GM06990 (cell line): Measurements from ENCODE around the gene SRRM4.

Source experiments
- DNase-seq: peaks from one replicate; pipeline ENCODE4 v3.0.0-alpha.2; 2011; ENCODE audit not compliant: insufficient read length; ENCODE audit errors: extremely low read depth
- H3K27me3 ChIP-seq: replicated peaks from 2 replicates; pipeline ENCODE4 v1.6.0; 2011; ENCODE audit warnings: low read length; ENCODE audit not compliant: control insufficient read depth, insufficient read depth
- H3K36me3 ChIP-seq: 2 replicates; pipeline ENCODE4 v1.5.1; 2011; ENCODE audit warnings: low read length; ENCODE audit not compliant: control insufficient read depth, insufficient read depth
- H3K4me3 ChIP-seq: replicated peaks from 2 replicates; pipeline ENCODE4 v1.5.1; 2011; ENCODE audit warnings: low read depth, mild to moderate bottlenecking, control low read depth, low read length
- TF ChIP-seq, protein P1 (sequence below): IDR thresholded peaks from 2 replicates; pipeline ENCODE4 v1.5.1; 2011; ENCODE audit warnings: low read length, control low read depth, mild to moderate bottlenecking, inconsistent platforms; ENCODE audit not compliant: insufficient read depth, poor library complexity, severe bottlenecking

The SRRM4 gene

DNA sequence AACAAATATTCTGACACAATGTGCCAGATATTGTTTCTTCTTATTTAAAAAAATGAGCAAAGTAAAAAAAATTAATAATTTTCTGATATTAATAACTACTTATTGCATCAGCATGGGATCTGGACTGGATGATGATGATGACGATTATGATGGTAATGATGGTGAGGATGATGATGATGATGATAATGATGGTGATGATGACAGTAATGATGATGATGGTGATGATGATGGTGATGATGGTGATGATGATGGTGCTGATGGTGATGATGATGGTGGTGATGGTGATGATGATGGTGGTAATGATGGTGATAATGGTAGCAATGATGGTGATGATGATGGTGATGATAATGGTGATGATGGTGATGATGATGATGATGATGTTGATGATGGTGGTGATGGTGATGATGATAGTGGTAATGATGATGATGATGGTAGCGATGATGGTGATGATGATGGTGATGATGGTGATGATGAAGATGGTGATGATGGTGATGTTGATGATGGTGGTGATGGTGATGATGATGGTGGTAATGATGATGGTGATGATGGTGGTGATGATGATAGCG is 94.0 kb downstream of the SRRM4 start:
- no peaks in the 10 kb centered on the region; the same call in 1 of the 2 replicates for H3K27me3 ChIP-seq
- H3K36me3 ChIP-seq, result no peaks in the 10 kb centered on the region
- DNase-seq, result no peak
- TF ChIP-seq, protein P1, sequence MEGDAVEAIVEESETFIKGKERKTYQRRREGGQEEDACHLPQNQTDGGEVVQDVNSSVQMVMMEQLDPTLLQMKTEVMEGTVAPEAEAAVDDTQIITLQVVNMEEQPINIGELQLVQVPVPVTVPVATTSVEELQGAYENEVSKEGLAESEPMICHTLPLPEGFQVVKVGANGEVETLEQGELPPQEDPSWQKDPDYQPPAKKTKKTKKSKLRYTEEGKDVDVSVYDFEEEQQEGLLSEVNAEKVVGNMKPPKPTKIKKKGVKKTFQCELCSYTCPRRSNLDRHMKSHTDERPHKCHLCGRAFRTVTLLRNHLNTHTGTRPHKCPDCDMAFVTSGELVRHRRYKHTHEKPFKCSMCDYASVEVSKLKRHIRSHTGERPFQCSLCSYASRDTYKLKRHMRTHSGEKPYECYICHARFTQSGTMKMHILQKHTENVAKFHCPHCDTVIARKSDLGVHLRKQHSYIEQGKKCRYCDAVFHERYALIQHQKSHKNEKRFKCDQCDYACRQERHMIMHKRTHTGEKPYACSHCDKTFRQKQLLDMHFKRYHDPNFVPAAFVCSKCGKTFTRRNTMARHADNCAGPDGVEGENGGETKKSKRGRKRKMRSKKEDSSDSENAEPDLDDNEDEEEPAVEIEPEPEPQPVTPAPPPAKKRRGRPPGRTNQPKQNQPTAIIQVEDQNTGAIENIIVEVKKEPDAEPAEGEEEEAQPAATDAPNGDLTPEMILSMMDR, result no peak
- no peak overlapping the region for H3K4me3 ChIP-seq

DNA sequence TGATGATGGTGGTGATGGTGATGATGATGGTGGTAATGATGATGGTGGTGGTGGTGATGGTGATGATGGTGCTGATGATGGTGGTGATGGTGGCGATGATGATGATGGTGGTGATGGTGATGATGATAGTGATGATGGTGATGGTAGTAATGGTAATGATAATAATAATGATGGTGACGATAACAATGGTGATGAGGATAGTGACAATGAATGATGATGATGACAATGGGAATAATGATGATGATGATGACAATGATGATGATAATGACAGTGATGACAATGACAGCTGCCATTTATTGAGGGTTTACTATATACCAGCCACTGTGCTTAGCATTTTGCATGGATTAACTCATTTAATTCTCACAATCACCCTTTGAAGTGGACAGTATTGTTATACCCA is 94.6 kb downstream of the SRRM4 start:
- Histone ChIP-seq H3K27me3 (no peaks in the 10 kb centered on the region), H3K4me3 (no peak overlapping the region), H3K36me3 (no peaks in the 10 kb centered on the region)
- DNase-seq, result no peak
- TF ChIP-seq, protein P1, result no peak

DNA sequence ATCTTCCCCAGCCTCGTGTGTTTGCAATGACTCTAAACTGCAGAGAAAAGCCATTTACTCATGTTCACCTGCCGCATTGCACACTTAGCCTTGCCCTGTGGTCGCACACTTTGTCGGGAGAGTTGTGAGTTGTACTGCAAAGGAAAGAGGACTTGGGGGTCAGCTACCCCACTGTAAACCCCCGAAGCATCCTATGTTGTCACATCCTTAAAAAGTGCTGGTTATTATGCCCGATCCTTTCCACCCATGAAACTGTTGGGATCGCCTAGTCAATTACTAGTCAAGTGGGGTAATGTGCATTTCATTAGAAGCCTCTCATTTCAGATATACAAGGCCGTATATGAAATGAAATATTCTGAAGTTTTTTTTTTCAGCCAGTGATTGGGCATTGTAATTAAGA is 98.2 kb downstream of the SRRM4 start:
- DNase-seq, result no peak
- no peak overlapping the region for H3K4me3 ChIP-seq
- peaks cover 3% of the 10 kb centered on the region for H3K27me3 ChIP-seq
- TF ChIP-seq, protein P1, result no peak
- no peaks in the 10 kb centered on the region for H3K36me3 ChIP-seq

DNA sequence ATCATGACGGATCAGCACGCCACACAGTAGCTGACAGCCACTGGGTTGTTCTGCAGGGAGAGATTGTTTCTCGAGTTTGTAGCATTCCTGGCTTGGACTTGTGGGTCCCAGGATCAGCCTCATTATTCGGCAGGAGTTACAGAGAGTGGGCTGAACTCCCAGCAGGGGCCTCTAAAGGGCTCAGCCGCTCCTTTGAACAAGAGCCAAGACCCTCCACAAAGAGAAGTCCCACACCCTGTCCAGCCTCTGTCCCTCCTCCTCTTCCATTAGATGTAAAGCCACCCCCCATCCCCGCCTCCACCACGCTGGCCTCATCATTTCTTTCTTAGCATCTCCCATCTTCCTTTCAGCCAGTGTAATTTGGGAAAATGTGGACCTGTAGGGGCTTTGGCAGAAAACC is 100.7 kb downstream of the SRRM4 start:
- TF ChIP-seq, protein P1, result no peak
- no peak for DNase-seq
- Histone ChIP-seq H3K4me3 (no peak overlapping the region), H3K27me3 (peaks cover 3% of the 10 kb centered on the region), H3K36me3 (no peaks in the 10 kb centered on the region)

DNA sequence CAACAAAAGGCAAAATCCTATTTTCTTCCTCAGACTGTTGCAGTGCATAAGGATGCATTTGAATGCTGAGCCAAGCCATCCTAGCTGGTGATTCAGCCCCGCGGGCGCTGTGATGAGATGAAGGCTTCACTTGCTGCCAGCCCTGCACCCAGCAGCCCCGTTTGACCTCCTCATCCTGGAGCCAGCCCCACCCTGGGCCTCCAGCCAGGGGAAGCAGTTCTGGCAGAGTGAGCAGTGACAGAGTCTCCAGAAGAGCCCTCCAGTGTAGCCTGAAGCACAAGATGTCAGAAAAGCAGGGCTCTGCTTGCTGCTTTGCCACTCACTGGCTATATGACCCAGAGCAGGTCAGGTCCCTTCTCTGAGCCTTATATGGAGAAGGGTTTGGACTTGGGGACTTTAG is 101.2 kb downstream of the SRRM4 start:
- H3K4me3 ChIP-seq, result no peak overlapping the region
- H3K27me3 ChIP-seq, result peaks cover 3% of the 10 kb centered on the region
- TF ChIP-seq, protein P1, result no peak
- no peak for DNase-seq
- H3K36me3 ChIP-seq, result no peaks in the 10 kb centered on the region
